OCI-LY3 (cell line): ENCODE results near the gene CPAMD8.

Experiments
- EZH2phosphoT487 ChIP-seq: fragments of 200-600 bp; shearing (Covaris generic); IDR thresholded peaks from 2 replicates; pipeline ENCODE4 v1.6.1; 2018; ENCODE audit warnings: antibody characterized with exemption, mixed run types, low read depth
- TF ChIP-seq, protein P1 (sequence below): fragments of 200-600, 300-600 bp; sonication (generic); IDR thresholded peaks from 2 replicates; pipeline ENCODE4 v1.5.1; 2014; ENCODE audit warnings: antibody characterized with exemption, low read length, low read depth

DNA sequence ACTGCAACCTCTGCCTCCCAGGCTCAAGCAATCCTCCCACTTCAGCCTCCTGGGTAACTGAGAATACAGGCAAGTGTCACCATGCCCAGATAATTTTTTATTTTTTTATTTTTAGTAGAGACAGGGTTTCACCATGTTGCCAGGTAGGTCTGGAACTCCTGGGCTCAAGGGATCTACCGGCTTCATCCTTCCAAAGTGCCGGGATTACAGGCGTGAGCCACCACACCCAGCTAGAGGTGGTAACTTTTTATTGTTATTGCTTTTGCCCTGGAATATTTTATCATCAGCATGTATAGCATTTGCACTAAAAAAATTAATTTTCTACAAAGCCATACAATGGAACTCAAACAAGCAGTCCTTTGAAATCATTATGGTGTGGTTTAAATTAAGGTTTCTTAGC, 34.6 kb upstream of the CPAMD8 start:
- TF ChIP-seq, protein P1, sequence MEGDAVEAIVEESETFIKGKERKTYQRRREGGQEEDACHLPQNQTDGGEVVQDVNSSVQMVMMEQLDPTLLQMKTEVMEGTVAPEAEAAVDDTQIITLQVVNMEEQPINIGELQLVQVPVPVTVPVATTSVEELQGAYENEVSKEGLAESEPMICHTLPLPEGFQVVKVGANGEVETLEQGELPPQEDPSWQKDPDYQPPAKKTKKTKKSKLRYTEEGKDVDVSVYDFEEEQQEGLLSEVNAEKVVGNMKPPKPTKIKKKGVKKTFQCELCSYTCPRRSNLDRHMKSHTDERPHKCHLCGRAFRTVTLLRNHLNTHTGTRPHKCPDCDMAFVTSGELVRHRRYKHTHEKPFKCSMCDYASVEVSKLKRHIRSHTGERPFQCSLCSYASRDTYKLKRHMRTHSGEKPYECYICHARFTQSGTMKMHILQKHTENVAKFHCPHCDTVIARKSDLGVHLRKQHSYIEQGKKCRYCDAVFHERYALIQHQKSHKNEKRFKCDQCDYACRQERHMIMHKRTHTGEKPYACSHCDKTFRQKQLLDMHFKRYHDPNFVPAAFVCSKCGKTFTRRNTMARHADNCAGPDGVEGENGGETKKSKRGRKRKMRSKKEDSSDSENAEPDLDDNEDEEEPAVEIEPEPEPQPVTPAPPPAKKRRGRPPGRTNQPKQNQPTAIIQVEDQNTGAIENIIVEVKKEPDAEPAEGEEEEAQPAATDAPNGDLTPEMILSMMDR, result no peak
- TF ChIP-seq EZH2phosphoT487, result no peak
